K562 (cell line): ENCODE measurements around the gene SMCP. TPM values are rescaled to one million over a fixed set of nuclear protein-coding genes. Genes with fewer than 3 reads are reported as not detected.

Source experiments
- ATAC-seq: fragments of 200-7000 bp; cut with Tn5 transposase; 3 replicates; pipeline ENCODE4 v1.9.1; 2020; ENCODE audit warnings: moderate library complexity
- BruUV-seq: library from RNA; stranded (reverse); fragments of 400-500 nt; replicated peaks from 2 replicates; lab custom pipeline; 2021; lab: Mats Ljungman, UMichigan
- CTCF ChIA-PET: fragments of 300-600 bp; formaldehyde crosslinking; extraction: SDS; loops from one replicate; lab custom pipeline; 2021; ENCODE audit warnings: low intra/inter-chr PET ratio; lab: Yijun Ruan, JAX
- POLR2A ChIA-PET: fragments of 300-600, 350-650 bp; sonication (Branson Sonifier 250); formaldehyde crosslinking; extraction: SDS; loops from one replicate; lab custom pipeline; 2021; ENCODE audit warnings: antibody characterized with exemption, inconsistent platforms; lab: Yijun Ruan, JAX
- DNase-seq, 4 experiments: peaks; one replicate each; pipeline versions ENCODE4 v3.0.0 to v3.0.0-alpha.2; 2011 to 2018; ENCODE audit warnings: low spot score in 3 of 4, mixed read lengths in 3 of 4; ENCODE audit errors: extremely low read depth in 1 of 4
- FAIRE-seq: peaks from 2 replicates; lab custom pipeline; 2011; peaks lifted over from hg19 to GRCh38; lab: Jason Lieb, UNC
- H2AFZ ChIP-seq: 2 replicates; pipeline ENCODE4 v1.6.0; 2011; ENCODE audit warnings: low read depth, low read length, control low read depth, inconsistent platforms
- H3K27ac ChIP-seq: fragments of 200-600 bp; 3 replicates; pipeline ENCODE4 v1.8.0; 2011; ENCODE audit warnings: low read depth, mild to moderate bottlenecking, control low read depth, inconsistent platforms, low read length, moderate library complexity, mixed read lengths; ENCODE audit errors: extremely low read depth
- H3K27me3 ChIP-seq, 2 experiments: fragments of 300-600 bp in 1 of 2; 2 replicates in 1 of 2; 3 replicates in 1 of 2; pipeline versions ENCODE4 v1.6.0 to v1.8.0; 2011; ENCODE audit warnings: inconsistent platforms in 2 of 2, low read length in 2 of 2, mild to moderate bottlenecking in 1 of 2, mixed read lengths in 1 of 2, moderate library complexity in 1 of 2; ENCODE audit not compliant: control insufficient read depth in 2 of 2, insufficient read depth in 2 of 2
- H3K36me3 ChIP-seq: fragments of 300-600 bp; 3 replicates; pipeline ENCODE4 v1.8.0; 2011; ENCODE audit warnings: mild to moderate bottlenecking, low read length, inconsistent platforms; ENCODE audit not compliant: control insufficient read depth, insufficient read depth
- H3K4me1 ChIP-seq, 2 experiments: fragments of 200-600 bp in 1 of 2; replicated peaks in 1 of 2; 2 replicates in 1 of 2; 3 replicates in 1 of 2; pipeline versions ENCODE4 v1.5.1 to v1.8.0; 2011; ENCODE audit warnings: inconsistent platforms in 2 of 2, low read length in 2 of 2, mild to moderate bottlenecking in 1 of 2, mixed read lengths in 1 of 2, moderate library complexity in 1 of 2; ENCODE audit not compliant: control insufficient read depth in 2 of 2, insufficient read depth in 2 of 2
- H3K4me2 ChIP-seq: 2 replicates; pipeline ENCODE4 v1.6.1; 2011; ENCODE audit warnings: low read length, control low read depth, inconsistent platforms, mixed read lengths; ENCODE audit not compliant: insufficient read depth
- H3K4me3 ChIP-seq: fragments of 200-600 bp; sonication (generic), shearing (Covaris generic); 2 replicates; pipeline ENCODE4 v1.5.1; 2016; ENCODE audit warnings: control low read depth, inconsistent platforms
- H3K79me2 ChIP-seq: fragments of 200-600 bp; 3 replicates; pipeline ENCODE4 v1.8.0; 2011; ENCODE audit warnings: low read length, inconsistent platforms; ENCODE audit not compliant: control insufficient read depth, insufficient read depth
- H3K9ac ChIP-seq, 2 experiments: 2 replicates each; pipeline versions ENCODE4 v1.6.0 to v1.6.1; 2011; ENCODE audit warnings: low read depth in 2 of 2, low read length in 2 of 2, control low read depth in 1 of 2, inconsistent platforms in 1 of 2, mild to moderate bottlenecking in 1 of 2, mixed read lengths in 1 of 2; ENCODE audit not compliant: insufficient read depth in 1 of 2
- H3K9me1 ChIP-seq: one replicate; pipeline ENCODE4 v1.6.0; 2011; ENCODE audit warnings: inconsistent platforms, mild to moderate bottlenecking, low read length, moderate library complexity; ENCODE audit not compliant: control insufficient read depth, insufficient read depth
- H3K9me3 ChIP-seq: replicated peaks from 2 replicates; pipeline ENCODE4 v1.5.1; 2011; ENCODE audit warnings: low read depth, low read length, inconsistent platforms; ENCODE audit not compliant: control insufficient read depth, insufficient read depth
- H4K20me1 ChIP-seq: replicated peaks from 2 replicates; pipeline ENCODE4 v1.6.1; 2011; ENCODE audit warnings: low read length, inconsistent platforms, mixed read lengths; ENCODE audit not compliant: control insufficient read depth, insufficient read depth
- BCOR ChIP-seq: fragments of 450-650 bp; IDR thresholded peaks from 2 replicates; pipeline ENCODE4 v1.6.1; 2016
- BMI1 ChIP-seq: fragments of 150-350 bp; IDR thresholded peaks from 2 replicates; pipeline ENCODE4 v1.6.1; 2014; ENCODE audit warnings: low read length
- EP300 ChIP-seq: IDR thresholded peaks from 2 replicates; pipeline ENCODE4 v1.6.1; 2012; ENCODE audit warnings: low read length, improper control_type of control experiment
- KAT7 ChIP-seq: sonication (generic); formaldehyde crosslinking; IDR thresholded peaks from 2 replicates; pipeline ENCODE4 v1.8.0; 2022; ENCODE audit warnings: missing genetic modification reagents, mild to moderate bottlenecking, borderline replicate concordance
- TAF9B ChIP-seq: fragments of 450-650 bp; IDR thresholded peaks from 2 replicates; pipeline ENCODE4 v1.6.1; 2018; ENCODE audit warnings: mild to moderate bottlenecking; ENCODE audit not compliant: partially characterized antibody
- TBL1XR1 ChIP-seq, 2 experiments: IDR thresholded peaks; 2 replicates each; pipeline ENCODE4 v1.6.1; 2012; ENCODE audit warnings: improper control_type of control experiment in 2 of 2, low read length in 2 of 2, mild to moderate bottlenecking in 1 of 2
- ZKSCAN3 ChIP-seq: fragments of 250-450 bp; sonication (Bioruptor Pico); IDR thresholded peaks from 2 replicates; pipeline ENCODE4 v1.4.0; 2020
- ZNF324 ChIP-seq: fragments of 250-450 bp; sonication (Bioruptor Pico); IDR thresholded peaks from 2 replicates; pipeline ENCODE4 v1.4.0; 2020; ENCODE audit warnings: mild to moderate bottlenecking
- ZNF830 ChIP-seq: fragments of 250-450 bp; sonication (Bioruptor Pico); IDR thresholded peaks from 2 replicates; pipeline ENCODE4 v1.5.0; 2021; ENCODE audit warnings: mild to moderate bottlenecking
- WGBS: fragments of 100-300 bp; shearing (Covaris generic); methylation state at CpG from one replicate; pipeline ENCODE4 v1.1.6; 2016; ENCODE audit warnings: low coverage, mixed read lengths; ENCODE audit not compliant: insufficient coverage; ENCODE audit errors: missing lambda C conversion rate; 5-methylcytosine and 5-hydroxymethylcytosine counted together
- in situ Hi-C: fragments of 300-500 bp; cut with MboI; formaldehyde crosslinking; loops from 4 replicates; pipeline ENCODE4 v1.15.0; 2018; ENCODE audit warnings: inconsistent platforms, mixed read lengths
- intact Hi-C: fragments of 100-400 bp; cut with micrococcal nuclease; formaldehyde crosslinking; loops from 2 replicates; pipeline ENCODE4 v1.14.2; 2022
- polyA plus RNA-seq, 8 experiments: library from polyadenylated mRNA; depleted of rRNA in 4 of 8; stranded (reverse) in 5 of 8; unstranded in 3 of 8; fragments of >200 nt; fragmentation: Nextera tagmentation in 2 of 8; fragmentation: Illumina TruSeq in 1 of 8; extraction: Ambion mirVana in 2 of 8; extraction: Trizol in 1 of 8; gene quantifications; 2 replicates each; pipeline versions ENCODE4 v1.2.1 to v1.2.3, GENCODE V29; 2011 to 2014; ENCODE audit warnings: inconsistent platforms in 1 of 8, missing spikeins in 1 of 8
- total RNA-seq, 7 experiments: library from RNA; depleted of rRNA in 6 of 7; stranded (reverse); fragments of >200 nt in 6 of 7; fragmentation: Illumina TruSeq in 2 of 7; extraction: Trizol in 2 of 7; gene quantifications; 2 replicates each; pipeline versions ENCODE4 v1.2.1 to v1.2.3, GENCODE V29; 2011 to 2021; ENCODE audit warnings: low replicate concordance in 1 of 7
- TF ChIP-seq, protein P1 (sequence below): sonication (generic); formaldehyde crosslinking; IDR thresholded peaks from 2 replicates; pipeline ENCODE4 v1.8.1; 2023; ENCODE audit warnings: mild to moderate bottlenecking, missing genetic modification reagents
- TF ChIP-seq, protein P2 (sequence below): sonication (generic); formaldehyde crosslinking; IDR thresholded peaks from 2 replicates; pipeline ENCODE4 v1.8.0; 2022; ENCODE audit warnings: mild to moderate bottlenecking, missing genetic modification reagents

SMCP gene
- total and polyA plus RNA-seq, 9 of the 15 experiments (the other 6 are each of a cell fraction or from before 2014, with no cell fraction given): not detected

DNA sequence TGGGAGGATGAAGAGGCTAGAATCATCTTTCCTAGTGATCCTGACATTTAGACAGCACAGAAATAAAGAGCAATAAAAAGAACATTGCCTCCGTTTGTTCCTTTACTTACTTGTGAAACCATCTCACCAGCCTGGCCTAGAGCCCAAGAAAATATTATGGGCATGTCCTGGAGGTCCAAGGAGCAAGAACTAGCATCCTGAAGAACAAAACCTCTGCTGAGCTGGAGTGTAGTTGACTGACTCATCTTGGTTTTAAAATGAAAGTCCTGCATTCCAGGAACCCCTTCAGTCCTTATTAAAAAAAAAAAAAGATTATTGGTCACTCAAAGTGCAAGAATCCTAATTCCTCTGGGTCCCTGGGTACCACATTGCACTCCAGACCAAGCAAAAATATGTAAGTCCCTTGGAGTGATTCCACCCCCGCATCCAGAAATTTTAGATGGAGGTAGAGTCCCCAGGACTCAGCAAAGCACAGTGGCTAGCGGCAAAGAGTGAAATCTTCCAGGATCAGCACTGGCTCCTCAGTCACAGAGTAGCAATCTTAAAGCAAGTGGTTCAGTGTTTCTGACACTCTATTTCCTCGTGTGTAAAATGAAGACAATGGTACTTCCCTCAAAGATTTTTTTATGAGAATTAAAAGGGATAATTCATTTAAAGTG, 7.0 kb downstream of the SMCP start:
- no peaks in the 10 kb centered on the region for H3K79me2 ChIP-seq
- no peak overlapping the region for H3K27ac ChIP-seq
- H3K4me3 ChIP-seq: no peak overlapping the region
- in situ Hi-C loops: no loop called here
- H3K9ac ChIP-seq: no peak overlapping the region
- no peak for DNase-seq
- no peaks in the 10 kb centered on the region for H3K4me1 ChIP-seq
- CTCF ChIA-PET: no interaction called here
- H4K20me1 ChIP-seq: no peaks in the 10 kb centered on the region
- no peak overlapping the region for H2AFZ ChIP-seq
- no peaks in the 10 kb centered on the region for H3K36me3 ChIP-seq
- H3K9me1 ChIP-seq: no peaks in the 10 kb centered on the region
- TF ChIP-seq, protein P1, sequence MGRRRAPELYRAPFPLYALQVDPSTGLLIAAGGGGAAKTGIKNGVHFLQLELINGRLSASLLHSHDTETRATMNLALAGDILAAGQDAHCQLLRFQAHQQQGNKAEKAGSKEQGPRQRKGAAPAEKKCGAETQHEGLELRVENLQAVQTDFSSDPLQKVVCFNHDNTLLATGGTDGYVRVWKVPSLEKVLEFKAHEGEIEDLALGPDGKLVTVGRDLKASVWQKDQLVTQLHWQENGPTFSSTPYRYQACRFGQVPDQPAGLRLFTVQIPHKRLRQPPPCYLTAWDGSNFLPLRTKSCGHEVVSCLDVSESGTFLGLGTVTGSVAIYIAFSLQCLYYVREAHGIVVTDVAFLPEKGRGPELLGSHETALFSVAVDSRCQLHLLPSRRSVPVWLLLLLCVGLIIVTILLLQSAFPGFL (CRISPR knock-in tag): no peak
- TF ChIP-seq BCOR: no peak
- TF ChIP-seq ZKSCAN3 (CRISPR knock-in tag): no peak
- TF ChIP-seq, protein P2, sequence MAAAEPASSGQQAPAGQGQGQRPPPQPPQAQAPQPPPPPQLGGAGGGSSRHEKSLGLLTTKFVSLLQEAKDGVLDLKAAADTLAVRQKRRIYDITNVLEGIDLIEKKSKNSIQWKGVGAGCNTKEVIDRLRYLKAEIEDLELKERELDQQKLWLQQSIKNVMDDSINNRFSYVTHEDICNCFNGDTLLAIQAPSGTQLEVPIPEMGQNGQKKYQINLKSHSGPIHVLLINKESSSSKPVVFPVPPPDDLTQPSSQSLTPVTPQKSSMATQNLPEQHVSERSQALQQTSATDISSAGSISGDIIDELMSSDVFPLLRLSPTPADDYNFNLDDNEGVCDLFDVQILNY (CRISPR knock-in tag): no peak
- no peak for TF ChIP-seq BMI1
- no peak for TF ChIP-seq TAF9B
- TF ChIP-seq KAT7: no peak
- TF ChIP-seq TBL1XR1 (IDR thresholded peaks at IDR 0.05; ENCODE audit: low read length in 2 of 2): no peak
- no peak for TF ChIP-seq EP300
- no peak for TF ChIP-seq ZNF830 (CRISPR knock-in tag)
- TF ChIP-seq ZNF324 (CRISPR knock-in tag): no peak
- TF ChIP-seq, all 486 proteins: peak for 0
- intact Hi-C loops: no loop called here
- Histone ChIP-seq H3K9me3 (no peaks in the 10 kb centered on the region), H3K4me2 (no peak overlapping the region), H3K27me3 (peaks cover 0 to 16% of the 10 kb centered on the region in 2 experiments; a peak in 1 of 5 replicates)
- 0% methylated on average over 4 of the region's 4 CpGs for WGBS
- no peak for ATAC-seq
- no peak for FAIRE-seq
- BruUV-seq: no TSS peak
- POLR2A ChIA-PET: no interaction called here
